Stimulated activated CD4-positive, alpha-beta T cell treated with anti-CD3 and anti-CD28 coated beads, TNF-alpha, amount 100 ng/mL, for 24 hours (primary cell): ENCODE data around the gene ISCU.
"Not testable (repeated sequence)": the region's sequence is repeated elsewhere in the genome, so short reads cannot be mapped to it uniquely, and the experiment has no call there.

Experiments
- DNase-seq, 3 experiments: peaks; one replicate each; pipeline ENCODE4 v3.0.0-alpha.2; 2020; ENCODE audit warnings: low read depth in 3 of 3

Gene ISCU

GRCh38 chr12:108543652-108544051, 18.7 kb upstream of the ISCU start:
- DNase-seq = no peak

DNA sequence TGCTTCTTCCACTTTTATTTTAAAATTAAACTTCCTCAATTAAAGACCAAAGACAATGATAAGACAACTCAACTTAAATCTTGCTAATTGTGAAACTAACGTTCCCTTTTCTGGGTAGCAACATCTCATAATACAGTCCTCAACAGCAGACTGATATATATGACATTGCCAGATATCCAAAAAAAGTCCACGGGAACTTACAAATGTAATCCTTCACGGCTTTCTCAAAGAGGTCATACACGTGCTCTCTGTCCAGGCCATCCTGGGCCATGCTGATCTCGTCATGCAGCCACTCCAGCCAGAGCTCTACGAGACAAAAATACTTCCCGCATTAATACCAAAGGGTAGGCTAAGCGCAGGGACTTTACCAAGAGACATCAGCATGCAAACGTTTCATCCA, 14.7 kb upstream of the ISCU start:
- no peak for DNase-seq

DNA sequence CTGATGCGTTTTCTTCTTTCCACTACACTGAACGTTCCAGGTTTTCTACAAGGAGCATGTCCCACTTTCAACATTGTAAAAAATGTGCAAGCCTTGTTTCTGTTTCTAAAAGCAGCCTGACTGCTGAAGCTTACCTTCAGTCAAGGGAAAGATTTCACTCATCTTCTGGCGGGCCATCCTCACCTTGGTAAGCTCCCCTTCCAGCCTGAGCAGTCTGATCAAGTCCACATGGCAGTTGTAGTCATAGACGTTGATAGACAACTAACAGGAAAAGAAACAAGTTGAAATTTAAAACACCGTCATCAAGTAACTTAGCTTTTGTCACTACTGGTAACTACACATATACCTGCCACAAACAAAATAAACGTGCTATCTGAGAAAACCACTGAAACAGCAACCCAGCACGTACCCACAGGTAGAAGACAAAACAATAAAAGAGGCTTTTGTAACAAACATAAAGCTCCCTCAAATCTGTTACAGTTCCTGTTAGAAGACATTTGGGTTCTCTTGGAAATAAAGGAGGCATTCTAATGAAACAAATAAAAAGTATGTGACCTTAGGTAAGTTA, 13.4 kb upstream of the ISCU start:
- no peak for DNase-seq

DNA sequence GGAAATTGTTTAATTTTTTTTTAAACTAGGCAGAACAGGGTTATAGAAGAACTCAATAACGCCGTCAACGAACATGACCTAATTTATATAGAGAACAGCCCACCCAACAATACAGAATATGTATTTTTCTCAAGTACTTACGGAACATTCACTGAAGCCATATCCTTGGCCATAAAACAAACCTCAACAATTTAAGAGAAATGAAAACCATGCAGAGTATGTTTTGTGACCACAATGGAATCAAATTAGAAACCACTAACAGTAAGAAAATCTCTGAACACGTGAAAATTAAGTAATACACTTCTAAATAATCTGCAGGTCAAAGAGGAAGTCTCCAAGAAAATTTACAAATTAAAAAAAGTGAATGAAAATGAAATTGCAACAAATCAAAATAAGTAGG, 10.9 kb upstream of the ISCU start:
- DNase-seq = no peak

- DNase-seq = no peak
These were observed 8.6 kb upstream of the ISCU start for GRCh38 chr12:108553799-108554198.

GRCh38 chr12:108555383-108555782, 7.0 kb upstream of the ISCU start:
- DNase-seq = not testable (repeated sequence)

- no peak for DNase-seq
These were observed 3.3 kb upstream of the ISCU start for GRCh38 chr12:108559007-108559655.

DNA sequence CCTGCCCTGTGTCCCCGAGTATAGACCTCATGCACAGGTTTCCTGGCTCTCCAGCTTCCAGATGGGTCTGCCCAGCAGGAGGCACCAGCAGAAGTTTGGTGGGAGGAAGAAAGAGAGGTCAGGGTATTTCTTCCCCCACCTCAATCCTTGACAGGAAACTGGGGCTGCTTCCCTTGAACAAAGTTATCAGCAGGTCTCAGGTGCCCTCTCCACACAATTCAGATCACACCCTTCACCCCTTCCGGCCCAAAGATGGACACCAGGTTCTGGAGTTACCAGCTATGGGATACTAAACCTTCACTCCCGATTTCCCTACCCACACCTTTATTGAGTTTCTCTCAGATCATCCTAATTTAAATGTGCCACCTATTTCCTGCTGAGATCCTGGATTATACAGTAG, 2.6 kb upstream of the ISCU start:
- no peak for DNase-seq

GRCh38 chr12:108560321-108560721, 2.1 kb upstream of the ISCU start:
- DNase-seq = no peak

- peak; percentile 58 to 76 (median 69) for DNase-seq
These were observed 1.4 kb upstream of the ISCU start, which contains the start of gene SART3 for GRCh38 chr12:108560752-108561719. Gene SART3, minus strand, starts transcription at chr12:108561173. Its CDS starts 19 bp downstream, at chr12:108561154.

GRCh38 chr12:108561852-108562347, 496 bp upstream of the ISCU start:
- DNase-seq = no peak

- peak; percentile 65 to 82 (median 76) for DNase-seq
These were observed 874 bp downstream of the ISCU start for GRCh38 chr12:108563136-108563803.

- DNase-seq = no peak
These were observed 1.4 kb downstream of the ISCU start for GRCh38 chr12:108563804-108564151.

- no peak for DNase-seq
These were observed 2.3 kb downstream of the ISCU start for GRCh38 chr12:108564724-108565123.

DNA sequence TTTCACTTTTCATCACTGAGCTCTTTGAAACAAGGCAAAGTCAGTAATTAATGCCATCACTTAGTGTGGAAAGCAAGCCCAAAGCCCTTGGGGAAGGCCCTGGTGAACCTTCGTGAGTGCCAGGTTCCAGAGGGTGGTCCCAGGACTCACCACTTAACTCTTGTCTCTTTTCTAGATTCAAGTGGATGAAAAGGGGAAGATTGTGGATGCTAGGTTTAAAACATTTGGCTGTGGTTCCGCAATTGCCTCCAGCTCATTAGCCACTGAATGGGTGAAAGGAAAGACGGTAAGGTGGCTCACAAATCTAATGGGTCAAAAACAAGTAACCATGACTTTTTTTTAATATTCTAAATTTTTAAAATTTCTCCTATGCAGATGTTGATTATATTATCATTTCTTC, 2.8 kb downstream of the ISCU start:
- DNase-seq = no peak

GRCh38 chr12:108565976-108566375, 3.6 kb downstream of the ISCU start:
- peak; percentile 33 to 55 (median 47) for DNase-seq

GRCh38 chr12:108566452-108566851, 4.1 kb downstream of the ISCU start:
- no peak for DNase-seq

- no peak for DNase-seq
These were observed 5.3 kb downstream of the ISCU start for GRCh38 chr12:108567406-108568337.

GRCh38 chr12:108568338-108569154, 6.2 kb downstream of the ISCU start:
- DNase-seq = peak; percentile 35 to 65 (median 54)
